Hematopoietic multipotent progenitor cell treated with erythropoietin and hydrocortisone succinate and interleukin-3 and kit ligand, for 8 days (in vitro differentiated cells): Measurements from ENCODE around the gene KCNJ6.
"Not testable (repeated sequence)": the region's sequence is repeated elsewhere in the genome, so short reads cannot be mapped to it uniquely, and the experiment has no call there.

Source experiments
- DNase-seq: peaks from one replicate; pipeline ENCODE4 v3.0.0-alpha.2; 2015

Gene KCNJ6

GRCh38 chr21:37670883-37671282, 245.4 kb downstream of the KCNJ6 start:
- DNase-seq: no peak

- DNase-seq: no peak
Observed at GRCh38 chr21:37669249-37669648, 247.0 kb downstream of the KCNJ6 start.

GRCh38 chr21:37668462-37669239, 247.6 kb downstream of the KCNJ6 start:
- no peak for DNase-seq

GRCh38 chr21:37667380-37667779, 248.9 kb downstream of the KCNJ6 start:
- no peak for DNase-seq

GRCh38 chr21:37665230-37666024, 250.8 kb downstream of the KCNJ6 start:
- no peak for DNase-seq

- DNase-seq: not testable (repeated sequence)
Observed at GRCh38 chr21:37662227-37662626, 254.0 kb downstream of the KCNJ6 start.

- DNase-seq: no peak
Observed at GRCh38 chr21:37660709-37661108, 255.5 kb downstream of the KCNJ6 start.

GRCh38 chr21:37659874-37660273, 256.4 kb downstream of the KCNJ6 start:
- no peak for DNase-seq

- DNase-seq: no peak
Observed at GRCh38 chr21:37658817-37659458, 257.3 kb downstream of the KCNJ6 start.

GRCh38 chr21:37658121-37658816, 258.0 kb downstream of the KCNJ6 start:
- no peak for DNase-seq

- DNase-seq: no peak
Observed at GRCh38 chr21:37656899-37657298, 259.4 kb downstream of the KCNJ6 start.

- no peak for DNase-seq
Observed at GRCh38 chr21:37655611-37656300, 260.5 kb downstream of the KCNJ6 start.

- no peak for DNase-seq
Observed at GRCh38 chr21:37654596-37654995, 261.7 kb downstream of the KCNJ6 start.

- no peak for DNase-seq
Observed at GRCh38 chr21:37653201-37653600, 263.1 kb downstream of the KCNJ6 start.

- DNase-seq: no peak
Observed at GRCh38 chr21:37647781-37648180, 268.5 kb downstream of the KCNJ6 start.

GRCh38 chr21:37646761-37647160, 269.5 kb downstream of the KCNJ6 start:
- DNase-seq: not testable (repeated sequence)

GRCh38 chr21:37645848-37646247, 270.4 kb downstream of the KCNJ6 start:
- DNase-seq: no peak

- no peak for DNase-seq
Observed at GRCh38 chr21:37644636-37645035, 271.6 kb downstream of the KCNJ6 start.

GRCh38 chr21:37643862-37644261, 272.4 kb downstream of the KCNJ6 start:
- not testable (repeated sequence) for DNase-seq

GRCh38 chr21:37642493-37642892, 273.8 kb downstream of the KCNJ6 start:
- DNase-seq: peak; percentile 30

- DNase-seq: no peak
Observed at GRCh38 chr21:37639756-37640155, 276.5 kb downstream of the KCNJ6 start.

- DNase-seq: no peak
Observed at GRCh38 chr21:37636152-37636860, 280.0 kb downstream of the KCNJ6 start.
